H1 (cell line): ENCODE measurements around the gene SELENOS. TPM values are rescaled to one million over a fixed set of nuclear protein-coding genes. Genes with fewer than 3 reads are reported as not detected.
A peak's percentile ranks its signal among the peaks of the same experiment; 100 is the strongest.

Experiments
- CTCF ChIA-PET: fragments of 300-600 bp; sonication (Branson Sonifier 250); formaldehyde crosslinking; loops from one replicate; lab custom pipeline; 2021; ENCODE audit not compliant: partially characterized antibody; lab: Charles Lee
- POLR2A ChIA-PET: fragments of 300-600 bp; sonication (Branson Sonifier 250); formaldehyde crosslinking; loops from one replicate; lab custom pipeline; 2021; ENCODE audit warnings: inconsistent platforms; ENCODE audit not compliant: partially characterized antibody; lab: Charles Lee
- DNase-seq, 2 experiments: peaks; one replicate each; pipeline versions ENCODE4 v3.0.0 to v3.0.0-alpha.2; 2010 to 2022; ENCODE audit warnings: low spot score in 2 of 2, low read depth in 1 of 2, mixed read lengths in 1 of 2
- FAIRE-seq: peaks from 2 replicates; lab custom pipeline; 2011; peaks lifted over from hg19 to GRCh38; lab: Jason Lieb, UNC
- H2AFZ ChIP-seq: 2 replicates; pipeline ENCODE4 v1.8.1; 2012; ENCODE audit warnings: low read length, inconsistent platforms
- H2AK5ac ChIP-seq: 2 replicates; pipeline ENCODE4 v1.6.1; 2013; ENCODE audit warnings: low read depth, low read length
- H2BK120ac ChIP-seq: replicated peaks from 2 replicates; pipeline ENCODE3; 2013; ENCODE audit warnings: low read depth, low read length, inconsistent platforms
- H2BK12ac ChIP-seq: 2 replicates; pipeline ENCODE4 v1.6.1; 2013; ENCODE audit warnings: low read depth, low read length
- H2BK15ac ChIP-seq: 2 replicates; pipeline ENCODE4 v1.6.1; 2013; ENCODE audit warnings: low read length
- H2BK20ac ChIP-seq: 2 replicates; pipeline ENCODE4 v1.6.1; 2013; ENCODE audit warnings: low read length
- H2BK5ac ChIP-seq: 2 replicates; pipeline ENCODE4 v1.6.1; 2013; ENCODE audit warnings: low read depth, low read length
- H3K14ac ChIP-seq: 2 replicates; pipeline ENCODE4 v1.6.1; 2013; ENCODE audit warnings: inconsistent platforms; ENCODE audit not compliant: insufficient read length
- H3K18ac ChIP-seq: 2 replicates; pipeline ENCODE4 v1.6.1; 2013; ENCODE audit warnings: low read length; ENCODE audit errors: extremely low read depth
- H3K23ac ChIP-seq: 2 replicates; pipeline ENCODE4 v1.6.1; 2013; ENCODE audit warnings: inconsistent platforms; ENCODE audit not compliant: insufficient read length
- H3K23me2 ChIP-seq: 2 replicates; pipeline ENCODE4 v1.6.1; 2013; ENCODE audit warnings: low read depth, low read length
- H3K27ac ChIP-seq: 2 replicates; pipeline ENCODE4 v1.6.1; 2011; ENCODE audit warnings: low read depth, low read length, inconsistent platforms
- H3K27me3 ChIP-seq, 4 experiments: replicated peaks in 1 of 4; 1 replicate in 1 of 4; 2 replicates in 3 of 4; pipeline versions ENCODE4 v1.6.1 to v1.8.1; 2011 to 2013; ENCODE audit warnings: low read length in 3 of 4, mild to moderate bottlenecking in 3 of 4, inconsistent platforms in 2 of 4, mixed read lengths in 2 of 4, moderate library complexity in 1 of 4; ENCODE audit not compliant: control insufficient read depth in 3 of 4, insufficient read depth in 3 of 4; ENCODE audit errors: extremely low read depth in 1 of 4
- H3K36me3 ChIP-seq, 4 experiments: 2 replicates each; pipeline versions ENCODE4 v1.6.1 to v1.8.1; 2011 to 2013; ENCODE audit warnings: mild to moderate bottlenecking in 4 of 4, low read length in 3 of 4, moderate library complexity in 2 of 4, control low read depth in 1 of 4, inconsistent platforms in 1 of 4; ENCODE audit not compliant: insufficient read depth in 4 of 4, control insufficient read depth in 2 of 4
- H3K4ac ChIP-seq: replicated peaks from 2 replicates; pipeline ENCODE3; 2013; ENCODE audit warnings: low read length, low read depth, mixed read lengths, inconsistent platforms; ENCODE audit not compliant: insufficient read length
- H3K4me1 ChIP-seq, 4 experiments: replicated peaks in 1 of 4; 1 replicate in 1 of 4; 2 replicates in 3 of 4; pipeline versions ENCODE4 v1.6.1 to v1.8.1; 2011 to 2013; ENCODE audit warnings: low read length in 3 of 4, inconsistent platforms in 2 of 4, mixed read lengths in 1 of 4; ENCODE audit not compliant: insufficient read depth in 4 of 4, control insufficient read depth in 3 of 4
- H3K4me2 ChIP-seq, 2 experiments: 2 replicates each; pipeline versions ENCODE4 v1.6.1 to v1.8.1; 2011 to 2013; ENCODE audit warnings: low read depth in 2 of 2, low read length in 2 of 2, control low read depth in 1 of 2, inconsistent platforms in 1 of 2, mild to moderate bottlenecking in 1 of 2; ENCODE audit not compliant: insufficient read depth in 1 of 2
- H3K4me3 ChIP-seq, 4 experiments: fragments of 200-600, 300-600 bp in 1 of 4; sonication (generic), shearing (Covaris generic), sonication (Bioruptor Twin) in 1 of 4; 2 replicates each; pipeline versions ENCODE4 v1.5.1 to v1.8.1; 2011 to 2016; ENCODE audit warnings: low read length in 4 of 4, low read depth in 3 of 4, control low read depth in 2 of 4, inconsistent platforms in 2 of 4, mild to moderate bottlenecking in 2 of 4, mixed read lengths in 1 of 4, moderate library complexity in 1 of 4; ENCODE audit not compliant: insufficient read depth in 2 of 4; ENCODE audit errors: extremely low read depth in 1 of 4
- H3K56ac ChIP-seq: replicated peaks from 2 replicates; pipeline ENCODE3; 2013; ENCODE audit warnings: low read depth, mild to moderate bottlenecking, mixed read lengths, low read length, inconsistent platforms; ENCODE audit not compliant: insufficient read length
- H3K79me1 ChIP-seq: 2 replicates; pipeline ENCODE4 v1.6.1; 2013; ENCODE audit warnings: low read depth, low read length, control low read depth
- H3K79me2 ChIP-seq, 2 experiments: 2 replicates each; pipeline versions ENCODE4 v1.6.1 to v1.8.1; 2012 to 2013; ENCODE audit warnings: low read length in 2 of 2, mild to moderate bottlenecking in 2 of 2, inconsistent platforms in 1 of 2; ENCODE audit not compliant: insufficient read depth in 2 of 2, control insufficient read depth in 1 of 2
- H3K9ac ChIP-seq, 4 experiments: replicated peaks in 1 of 4; 1 replicate in 1 of 4; 2 replicates in 3 of 4; pipeline versions ENCODE4 v1.6.1 to v1.8.1; 2011 to 2013; ENCODE audit warnings: low read depth in 3 of 4, low read length in 3 of 4, control low read depth in 2 of 4, mild to moderate bottlenecking in 2 of 4, moderate library complexity in 2 of 4, inconsistent platforms in 1 of 4; ENCODE audit errors: extremely low read depth in 1 of 4
- H3K9me3 ChIP-seq, 2 experiments: 2 replicates each; pipeline versions ENCODE4 v1.6.1 to v1.8.1; 2012 to 2013; ENCODE audit warnings: mild to moderate bottlenecking in 2 of 2, moderate library complexity in 2 of 2, control low read depth in 1 of 2, inconsistent platforms in 1 of 2, low read depth in 1 of 2, low read length in 1 of 2, mixed read lengths in 1 of 2; ENCODE audit not compliant: insufficient read depth in 2 of 2
- H4K20me1 ChIP-seq, 2 experiments: replicated peaks in 1 of 2; 2 replicates each; pipeline versions ENCODE3 to v1.8.1; 2011 to 2013; ENCODE audit warnings: inconsistent platforms in 2 of 2, low read length in 2 of 2, mild to moderate bottlenecking in 1 of 2; ENCODE audit not compliant: insufficient read depth in 2 of 2, control insufficient read depth in 1 of 2
- H4K5ac ChIP-seq: 2 replicates; pipeline ENCODE4 v1.6.1; 2013; ENCODE audit warnings: low read length, low read depth, mixed read lengths, inconsistent platforms; ENCODE audit not compliant: insufficient read length
- H4K8ac ChIP-seq: 2 replicates; pipeline ENCODE4 v1.8.0; 2013; ENCODE audit warnings: mild to moderate bottlenecking, moderate library complexity, low read length, inconsistent platforms; ENCODE audit not compliant: insufficient read depth; ENCODE audit errors: extremely low read depth
- H4K91ac ChIP-seq: replicated peaks from 2 replicates; pipeline ENCODE3; 2013; ENCODE audit warnings: low read length, mixed read lengths, inconsistent platforms; ENCODE audit not compliant: insufficient read length
- BACH1 ChIP-seq: IDR thresholded peaks from 2 replicates; pipeline ENCODE4 v1.6.1; 2012; ENCODE audit warnings: low read length, improper control_type of control experiment
- CEBPB ChIP-seq: IDR thresholded peaks from 2 replicates; pipeline ENCODE4 v1.6.1; 2012; ENCODE audit warnings: low read depth, low read length
- MAFK ChIP-seq: IDR thresholded peaks from 2 replicates; pipeline ENCODE4 v1.6.1; 2012; ENCODE audit warnings: low read depth, mild to moderate bottlenecking, improper control_type of control experiment, low read length
- PHF8 ChIP-seq: fragments of 200-600 bp; sonication (generic); conservative IDR thresholded peaks from 2 replicates; pipeline ENCODE4 v1.7.1; 2012; ENCODE audit warnings: low read depth, mild to moderate bottlenecking, inconsistent platforms, low read length, moderate library complexity
- POLR2AphosphoS5 ChIP-seq: IDR thresholded peaks from 2 replicates; pipeline ENCODE4 v1.6.1; 2011; ENCODE audit warnings: low read depth, low read length
- WGBS, 2 experiments: shearing (Covaris generic) in 1 of 2; methylation state at CpG; one replicate each; pipeline versions ENCODE4 v1.1.6 to v1.1.7; 2013 to 2015; ENCODE audit warnings: low lambda C conversion rate in 2 of 2, mixed read lengths in 2 of 2, inconsistent platforms in 1 of 2, low coverage in 1 of 2, missing lambda C conversion rate in 1 of 2; ENCODE audit not compliant: insufficient replicate concordance in 2 of 2, insufficient coverage in 1 of 2, insufficient read length in 1 of 2; ENCODE audit errors: extremely low coverage in 1 of 2, missing lambda C conversion rate in 1 of 2; 5-methylcytosine and 5-hydroxymethylcytosine counted together
- polyA plus RNA-seq, 7 experiments: library from polyadenylated mRNA; depleted of rRNA in 3 of 7; stranded (reverse) in 5 of 7; unstranded in 2 of 7; fragments of >200 nt in 5 of 7; fragments of 200-250 nt in 2 of 7; gene quantifications; 1 replicate in 5 of 7; 2 replicates in 1 of 7; 4 replicates in 1 of 7; pipeline versions ENCODE4 v1.2.1 to v1.2.3, GENCODE V29; 2011 to 2013; ENCODE audit warnings: missing spikeins in 2 of 7, mixed read lengths in 2 of 7
- total RNA-seq: library from RNA; stranded (reverse); fragmentation: NEBNext Ultra II Directional; extraction: Animal tissue kit (Norgen Biotek cat#: 25700); gene quantifications from 2 replicates; pipeline ENCODE4 v1.2.1, GENCODE V29; 2021

Gene SELENOS
- total and polyA plus RNA-seq, 2 of the 8 experiments (the other 6 are each of a cell fraction or from before 2014, with no cell fraction given), result 45.1 to 46.0 TPM

DNA sequence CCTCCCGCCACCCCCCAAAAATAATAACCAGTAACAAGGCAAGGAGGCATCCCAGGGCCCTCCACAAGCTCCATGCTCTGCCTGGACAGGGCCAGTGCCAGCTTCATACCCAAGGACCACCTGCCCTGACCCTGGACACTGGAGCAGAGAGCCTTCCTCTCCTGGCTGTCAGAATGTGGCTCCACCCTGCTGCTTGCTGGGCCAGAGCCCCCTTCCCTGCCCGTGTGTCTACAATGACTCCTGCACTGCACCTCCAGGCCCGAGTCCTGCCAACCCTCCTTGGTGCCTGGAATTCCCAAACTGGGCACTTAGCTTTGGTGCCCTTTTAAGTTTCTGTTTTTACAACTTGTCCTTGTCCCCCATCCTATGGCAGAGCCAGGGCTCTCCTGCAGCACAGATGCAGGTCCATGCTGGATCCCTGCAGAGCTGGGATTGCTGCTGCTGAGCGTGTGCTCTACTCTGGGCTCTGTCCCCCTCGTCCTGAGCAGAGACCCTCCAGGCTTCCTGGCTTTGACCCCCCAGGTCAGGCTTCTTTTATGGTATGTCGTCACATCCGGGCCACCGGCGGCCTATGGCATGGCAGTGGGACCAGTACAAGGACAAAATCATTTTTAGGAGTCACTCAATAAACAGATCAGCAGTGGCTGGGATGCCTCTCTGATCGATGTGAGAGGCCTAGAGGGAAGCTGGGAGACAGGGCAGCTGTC is 29.2 kb upstream of the SELENOS start:
- Histone ChIP-seq H3K4me3 (no peak overlapping the region), H3K27me3 (no peaks in the 10 kb centered on the region), H3K36me3 (no peaks in the 10 kb centered on the region), H3K4me1 (no peaks in the 10 kb centered on the region), H3K23ac (no peak overlapping the region), H3K18ac (no peak overlapping the region), H2BK120ac (no peak overlapping the region), H3K4ac (no peak overlapping the region), H3K4me2 (no peak overlapping the region), H4K8ac (no peak overlapping the region), H3K79me2 (no peaks in the 10 kb centered on the region), H2BK5ac (no peak overlapping the region), H3K79me1 (no peaks in the 10 kb centered on the region), H2AFZ (no peak overlapping the region), H3K14ac (no peak overlapping the region), H3K9ac (no peak overlapping the region), H2BK15ac (no peak overlapping the region), H4K20me1 (no peaks in the 10 kb centered on the region), H4K5ac (no peak overlapping the region), H3K56ac (no peak overlapping the region), H3K23me2 (no peaks in the 10 kb centered on the region), H3K9me3 (no peaks in the 10 kb centered on the region), H3K27ac (no peak overlapping the region), H2BK12ac (0 out of 2 replicates have a peak overlapping the region, but pooled peaks have one; percentile 50), H2BK20ac (no peak overlapping the region), H2AK5ac (no peak overlapping the region), H4K91ac (no peak overlapping the region)
- FAIRE-seq, result no peak
- WGBS, 2 experiments, result 85% methylated on average over 10 of the region's 10 CpGs; no CpG with 5 or more reads in 1 of the 2 experiments
- peak in 1 of 2 experiments; percentile 33 for DNase-seq
- POLR2A ChIA-PET, result interaction anchor here (0.8 kb wide), 1 partner anchor 9 kb away, joined by 3 read pairs; no protein-coding TSS in a partner anchor
- TF ChIP-seq PHF8 (no peak), CEBPB (no peak), MAFK (no peak), POLR2AphosphoS5 (no peak), BACH1 (no peak)
- CTCF ChIA-PET, result interaction anchor here (0.7 to 9.4 kb wide), 8 partner anchors 12 to 334 kb away, joined by 3 to 94 read pairs (median 4); partner anchors contain the start of gene SNRPA1
